ENCODE results near the gene NT5DC2. TPM values are rescaled to one million over a fixed set of nuclear protein-coding genes. Genes with fewer than 3 reads are reported as not detected.

Gene NT5DC2
- total and polyA plus RNA-seq, 2 of the 8 experiments (the other 6 are each of a cell fraction or from before 2014, with no cell fraction given), result 331 to 477 TPM

GRCh38 chr3:52558436-52558835, 24.8 kb upstream of the NT5DC2 start:
- Histone ChIP-seq H3K27ac (ENCODE audit: low read depth, low read length) (no peak overlapping the region), H3K36me3 (ENCODE audit: control insufficient read depth in 2 of 4, insufficient read depth in 4 of 4, low read length in 3 of 4) (peaks cover 10 to 49% (median 26%) of the 10 kb centered on the region in 4 experiments), H3K23ac (ENCODE audit: insufficient read length) (no peak overlapping the region), H2BK20ac (ENCODE audit: low read length) (no peak overlapping the region), H3K4ac (replicated peaks; ENCODE audit: insufficient read length, low read depth, low read length) (no peak overlapping the region), H3K23me2 (ENCODE audit: low read depth, low read length) (no peaks in the 10 kb centered on the region), H4K20me1 (replicated peaks in 1 of 2; ENCODE audit: control insufficient read depth in 1 of 2, insufficient read depth in 2 of 2, low read length in 2 of 2) (peaks cover 0 to 4% of the 10 kb centered on the region in 2 experiments), H3K79me2 (ENCODE audit: control insufficient read depth in 1 of 2, insufficient read depth in 2 of 2, low read length in 2 of 2) (no peaks in the 10 kb centered on the region), H2BK5ac (ENCODE audit: low read depth, low read length) (no peak overlapping the region), H3K27me3 (replicated peaks in 1 of 4; ENCODE audit: control insufficient read depth in 3 of 4, extremely low read depth in 1 of 4, insufficient read depth in 3 of 4, low read length in 3 of 4) (no peaks in the 10 kb centered on the region), H3K79me1 (ENCODE audit: low read depth, low read length) (peaks cover 2% of the 10 kb centered on the region; the same call in 1 of the 2 replicates), H2AFZ (ENCODE audit: low read length) (no peak overlapping the region), H4K8ac (ENCODE audit: extremely low read depth, insufficient read depth, low read length) (no peak overlapping the region; the same call in 1 of the 2 replicates), H3K14ac (ENCODE audit: insufficient read length) (no peak overlapping the region), H2BK120ac (replicated peaks; ENCODE audit: low read depth, low read length) (no peak overlapping the region), H4K5ac (ENCODE audit: insufficient read length, low read depth, low read length) (no peak overlapping the region), H3K56ac (replicated peaks; ENCODE audit: insufficient read length, low read depth, low read length) (no peak overlapping the region), H2AK5ac (ENCODE audit: low read depth, low read length) (no peak overlapping the region), H3K4me1 (replicated peaks in 1 of 4; ENCODE audit: control insufficient read depth in 3 of 4, insufficient read depth in 4 of 4, low read length in 3 of 4) (no peaks in the 10 kb centered on the region), H3K4me2 (ENCODE audit: insufficient read depth in 1 of 2, low read depth in 2 of 2, low read length in 2 of 2) (no peak overlapping the region), H3K9ac (replicated peaks in 1 of 4; ENCODE audit: extremely low read depth in 1 of 4, low read depth in 3 of 4, low read length in 3 of 4) (no peak overlapping the region), H2BK12ac (ENCODE audit: low read depth, low read length) (no peak overlapping the region), H3K18ac (ENCODE audit: extremely low read depth, low read length) (no peak overlapping the region), H4K91ac (replicated peaks; ENCODE audit: insufficient read length, low read length) (no peak overlapping the region), H3K9me3 (ENCODE audit: insufficient read depth in 2 of 2, low read depth in 1 of 2, low read length in 1 of 2) (no peaks in the 10 kb centered on the region), H2BK15ac (ENCODE audit: low read length) (no peak overlapping the region), H3K4me3 (ENCODE audit: extremely low read depth in 1 of 4, insufficient read depth in 2 of 4, low read depth in 3 of 4, low read length in 4 of 4) (no peak overlapping the region)
- POLR2A ChIA-PET (ENCODE audit: partially characterized antibody), result interaction anchor here (0.7 to 0.9 kb wide), 2 partner anchors 15 to 89 kb away, joined by 3 read pairs; no protein-coding TSS in a partner anchor
- no peak for FAIRE-seq
- TF ChIP-seq CTBP2 (IDR thresholded peaks at IDR 0.05; ENCODE audit: borderline replicate concordance, insufficient read depth, insufficient read length, low read length), result no peak
- no peak for TF ChIP-seq POU5F1 (IDR thresholded peaks at IDR 0.05; ENCODE audit: low read depth, low read length)
- no peak for TF ChIP-seq SRF (IDR thresholded peaks at IDR 0.05; ENCODE audit: low read depth, low read length)
- no peak for TF ChIP-seq SP1 (IDR thresholded peaks at IDR 0.05; ENCODE audit: low read depth, low read length)
- TF ChIP-seq ZNF274 (IDR thresholded peaks at IDR 0.05; ENCODE audit: borderline replicate concordance, extremely low read depth, low read length), result no peak
- no peak for TF ChIP-seq SP4 (IDR thresholded peaks at IDR 0.05; ENCODE audit: low read length)
- no peak for TF ChIP-seq BRCA1 (IDR thresholded peaks at IDR 0.05; ENCODE audit: low read depth, low read length)
- CTCF ChIA-PET (ENCODE audit: partially characterized antibody), result interaction anchor here (2.0 kb wide), 1 partner anchor 9 kb away, joined by 5 read pairs; no protein-coding TSS in a partner anchor
- no peak for DNase-seq (ENCODE audit: low read depth in 1 of 2, low spot score in 2 of 2)
- WGBS, 2 experiments (ENCODE audit: extremely low coverage in 1 of 2, insufficient coverage in 1 of 2, insufficient read length in 1 of 2, insufficient replicate concordance in 2 of 2, low coverage in 1 of 2, low lambda C conversion rate in 2 of 2, missing lambda C conversion rate in 1 of 2), result 93% methylated on average over 5 of the region's 5 CpGs; no CpG with 5 or more reads in 1 of the 2 experiments
